GM12878 (cell line): Measurements from ENCODE around the gene TMEM59. TPM values are rescaled to one million over a fixed set of nuclear protein-coding genes. Genes with fewer than 3 reads are reported as not detected.

Experiments
- ATAC-seq: fragments of 200-7000 bp; cut with Tn5 transposase; 3 replicates; pipeline ENCODE4 v1.9.1; 2020; ENCODE audit warnings: mild to moderate bottlenecking, moderate library complexity
- BruUV-seq: library from RNA; stranded (reverse); fragments of 400-500 nt; replicated peaks from 2 replicates; lab custom pipeline; 2021; lab: Mats Ljungman, UMichigan
- CTCF ChIA-PET: fragments of 300-600 bp; sonication (Branson Sonifier 250); formaldehyde crosslinking; extraction: SDS; loops from one replicate; lab custom pipeline; 2021; ENCODE audit warnings: inconsistent platforms; lab: Yijun Ruan, JAX
- POLR2A ChIA-PET: fragments of 350-600 bp; formaldehyde crosslinking; extraction: SDS; loops from one replicate; lab custom pipeline; 2021; ENCODE audit warnings: inconsistent platforms; lab: Charles Lee
- RAD21 ChIA-PET: fragments of 300-600 bp; sonication (Branson Sonifier 250); formaldehyde crosslinking; loops from one replicate; lab custom pipeline; 2023; ENCODE audit warnings: antibody characterized with exemption; ENCODE audit not compliant: unreplicated experiment; lab: Charles Lee
- SMC1A ChIA-PET: fragments of 300-600 bp; sonication (Branson Sonifier 250); formaldehyde crosslinking; loops from one replicate; lab custom pipeline; 2023; ENCODE audit not compliant: unreplicated experiment, uncharacterized antibody; lab: Charles Lee
- DNase-seq: peaks from one replicate; pipeline ENCODE4 v3.0.0-alpha.2; 2011; ENCODE audit warnings: low read depth, low spot score
- FAIRE-seq: peaks from 3 replicates; lab custom pipeline; 2011; peaks lifted over from hg19 to GRCh38; lab: Jason Lieb, UNC
- H2AFZ ChIP-seq: 2 replicates; pipeline ENCODE4 v1.6.0; 2011; ENCODE audit warnings: low read depth, low read length, control low read depth; ENCODE audit not compliant: control insufficient read depth
- H3K27ac ChIP-seq: 2 replicates; pipeline ENCODE4 v1.5.1; 2011; ENCODE audit warnings: control low read depth; ENCODE audit not compliant: control insufficient read depth, insufficient read depth
- H3K27me3 ChIP-seq, 2 experiments: replicated peaks in 1 of 2; 2 replicates each; pipeline versions ENCODE4 v1.6.0 to v1.6.1; 2011; ENCODE audit warnings: low read length in 1 of 2; ENCODE audit not compliant: control insufficient read depth in 2 of 2, insufficient read depth in 2 of 2
- H3K36me3 ChIP-seq, 2 experiments: 2 replicates each; pipeline ENCODE4 v1.5.1; 2011; ENCODE audit warnings: low read length in 1 of 2; ENCODE audit not compliant: control insufficient read depth in 2 of 2, insufficient read depth in 2 of 2
- H3K4me1 ChIP-seq: 2 replicates; pipeline ENCODE4 v1.6.1; 2011; ENCODE audit warnings: mild to moderate bottlenecking, low read length, moderate library complexity, mixed read lengths; ENCODE audit not compliant: control insufficient read depth, insufficient read depth
- H3K4me2 ChIP-seq: 2 replicates; pipeline ENCODE4 v1.6.0; 2011; ENCODE audit warnings: control low read depth; ENCODE audit not compliant: control insufficient read depth, insufficient read depth
- H3K4me3 ChIP-seq: fragments of 200-600 bp; sonication (generic); 2 replicates; pipeline ENCODE4 v1.5.1; 2016
- H3K79me2 ChIP-seq: 2 replicates; pipeline ENCODE4 v1.6.0; 2011; ENCODE audit warnings: low read length; ENCODE audit not compliant: control insufficient read depth, insufficient read depth
- H3K9ac ChIP-seq: 2 replicates; pipeline ENCODE4 v1.8.0; 2011; ENCODE audit warnings: low read length, control low read depth, mixed read lengths; ENCODE audit not compliant: control insufficient read depth, insufficient read depth
- H3K9me3 ChIP-seq: replicated peaks from 3 replicates; pipeline ENCODE4 v1.5.1; 2011; ENCODE audit warnings: mild to moderate bottlenecking, low read length; ENCODE audit not compliant: control insufficient read depth, insufficient read depth
- H4K20me1 ChIP-seq: 2 replicates; pipeline ENCODE4 v1.6.0; 2011; ENCODE audit not compliant: control insufficient read depth, insufficient read depth
- ATF2 ChIP-seq: IDR thresholded peaks from 2 replicates; pipeline ENCODE4 v1.6.1; 2012; ENCODE audit warnings: low read length, inconsistent platforms
- BCL11A ChIP-seq: IDR thresholded peaks from 2 replicates; pipeline ENCODE4 v1.6.1; 2011; ENCODE audit warnings: low read depth, low read length
- CBFB ChIP-seq: IDR thresholded peaks from 2 replicates; pipeline ENCODE4 v1.6.1; 2016; ENCODE audit warnings: antibody characterized with exemption, low read depth
- FOXK2 ChIP-seq: fragments of 450-650 bp; IDR thresholded peaks from 2 replicates; pipeline ENCODE4 v1.6.1; 2017; ENCODE audit warnings: mild to moderate bottlenecking, moderate library complexity
- FOXM1 ChIP-seq: IDR thresholded peaks from 2 replicates; pipeline ENCODE4 v1.6.1; 2012; ENCODE audit warnings: low read depth, mild to moderate bottlenecking, inconsistent platforms, low read length, moderate library complexity
- KDM1A ChIP-seq: fragments of 200-600 bp; sonication (generic); IDR thresholded peaks from 2 replicates; pipeline ENCODE4 v1.6.1; 2016; ENCODE audit warnings: borderline replicate concordance
- NR2F1 ChIP-seq: fragments of 450-650 bp; conservative IDR thresholded peaks from 2 replicates; pipeline ENCODE4 v1.6.1; 2017; ENCODE audit warnings: mild to moderate bottlenecking
- POLR2AphosphoS2 ChIP-seq: IDR thresholded peaks from 2 replicates; pipeline ENCODE4 v1.6.1; 2011; ENCODE audit warnings: low read depth, mild to moderate bottlenecking, low read length, improper control_type of control experiment, moderate library complexity
- POLR2AphosphoS5 ChIP-seq: IDR thresholded peaks from 2 replicates; pipeline ENCODE4 v1.6.1; 2011; ENCODE audit warnings: mild to moderate bottlenecking, low read length, inconsistent platforms
- PRDM15 ChIP-seq: fragments of 450-650 bp; formaldehyde crosslinking; IDR thresholded peaks from 2 replicates; pipeline ENCODE4 v1.4.0; 2020; ENCODE audit warnings: mild to moderate bottlenecking, moderate library complexity
- SREBF2 ChIP-seq: IDR thresholded peaks from 2 replicates; pipeline ENCODE4 v1.6.1; 2012; ENCODE audit warnings: mild to moderate bottlenecking, low read length
- TARDBP ChIP-seq: IDR thresholded peaks from 2 replicates; pipeline ENCODE4 v1.6.1; 2016; ENCODE audit warnings: borderline replicate concordance
- TCF7 ChIP-seq: IDR thresholded peaks from 2 replicates; pipeline ENCODE4 v1.6.1; 2014; ENCODE audit warnings: antibody characterized with exemption, borderline replicate concordance
- USF2 ChIP-seq: IDR thresholded peaks from 2 replicates; pipeline ENCODE4 v1.6.1; 2011; ENCODE audit warnings: low read depth, low read length, improper control_type of control experiment, borderline replicate concordance
- WGBS: methylation state at CpG from one replicate; pipeline ENCODE4 v1.1.6; 2016; ENCODE audit warnings: low lambda C conversion rate; ENCODE audit not compliant: insufficient replicate concordance, insufficient coverage; ENCODE audit errors: missing lambda C conversion rate; 5-methylcytosine and 5-hydroxymethylcytosine counted together
- in situ Hi-C: fragments of 300-500 bp; cut with MboI; formaldehyde crosslinking; loops from 9 replicates; pipeline ENCODE4 v1.14.3; 2018; ENCODE audit warnings: mixed read lengths
- intact Hi-C: fragments of 100-400 bp; cut with micrococcal nuclease; formaldehyde crosslinking; loops from one replicate; pipeline ENCODE4 v1.14.2; 2022; ENCODE audit not compliant: unreplicated experiment
- polyA plus RNA-seq, 11 experiments: library from polyadenylated mRNA; depleted of rRNA in 4 of 11; unstranded in 6 of 11; stranded (reverse) in 5 of 11; fragments of >200 nt; fragmentation: Nextera tagmentation in 4 of 11; fragmentation: Illumina TruSeq in 1 of 11; extraction: Ambion mirVana in 4 of 11; extraction: Trizol in 1 of 11; gene quantifications; 1 replicate in 1 of 11; 2 replicates in 10 of 11; pipeline versions ENCODE4 v1.2.1 to v1.2.3, GENCODE V29; 2011 to 2016; ENCODE audit warnings: inconsistent platforms in 2 of 11, missing spikeins in 2 of 11, low read depth in 1 of 11
- total RNA-seq, 4 experiments: library from RNA; depleted of rRNA in 3 of 4; stranded (reverse); fragments of >200 nt in 3 of 4; fragmentation: Illumina TruSeq in 1 of 4; extraction: Trizol in 1 of 4; gene quantifications; 2 replicates each; pipeline versions ENCODE4 v1.2.1 to v1.2.3, GENCODE V29; 2013 to 2021

Gene TMEM59
- total and polyA plus RNA-seq, 10 of the 15 experiments (the other 5 are each of a cell fraction or from before 2014, with no cell fraction given), result 69.9 to 273 (median 111) TPM

GRCh38 chr1:54084794-54085193, 31.8 kb upstream of the TMEM59 start:
- no peak for ATAC-seq
- no peak for TF ChIP-seq SREBF2
- TF ChIP-seq USF2, result no peak
- no peak for TF ChIP-seq KDM1A
- no peak for TF ChIP-seq PRDM15 (CRISPR knock-in tag)
- TF ChIP-seq FOXK2, result no peak
- no peak for TF ChIP-seq POLR2AphosphoS5
- TF ChIP-seq CBFB, result no peak
- TF ChIP-seq FOXM1, result no peak
- TF ChIP-seq NR2F1, result no peak
- no peak for TF ChIP-seq POLR2AphosphoS2
- no peak for TF ChIP-seq TCF7
- no peak for TF ChIP-seq BCL11A
- TF ChIP-seq ATF2, result no peak
- no peak for TF ChIP-seq TARDBP
- Histone ChIP-seq H3K27me3 (no peaks in the 10 kb centered on the region), H3K36me3 (peaks cover 0 to 8% of the 10 kb centered on the region in 2 experiments; a peak in 2 of 4 replicates), H4K20me1 (no peaks in the 10 kb centered on the region), H3K79me2 (no peaks in the 10 kb centered on the region), H2AFZ (no peak overlapping the region), H3K4me2 (no peak overlapping the region), H3K4me3 (no peak overlapping the region), H3K9me3 (no peaks in the 10 kb centered on the region), H3K27ac (no peak overlapping the region), H3K9ac (no peak overlapping the region), H3K4me1 (no peaks in the 10 kb centered on the region)
- in situ Hi-C loops, result no loop called here
- intact Hi-C loops, result loop anchor here (10.0 kb wide), 1 partner anchor 220 kb away; no protein-coding TSS in a partner anchor
- 94% methylated on average over 2 of the region's 2 CpGs for WGBS
- SMC1A ChIA-PET, result interaction anchor here (0.9 to 1.3 kb wide), 2 partner anchors 10 to 12 kb away, joined by 3 to 4 read pairs; no protein-coding TSS in a partner anchor
- FAIRE-seq, result no peak
- POLR2A ChIA-PET, result no interaction called here
- CTCF ChIA-PET, result interaction anchor here (1.1 to 7.5 kb wide), 3 partner anchors 14 to 402 kb away, joined by 3 to 61 read pairs (median 3); no protein-coding TSS in a partner anchor
- RAD21 ChIA-PET, result no interaction called here
- DNase-seq, result no peak
- BruUV-seq, result no TSS peak
